ENCODE data around the gene XYLT1. TPM values are rescaled to one million over a fixed set of nuclear protein-coding genes. Genes with fewer than 3 reads are reported as not detected.

Gene XYLT1
- total and polyA plus RNA-seq, 9 of the 15 experiments (the other 6 are each of a cell fraction or from before 2014, with no cell fraction given): 0.03 to 0.09 (median 0.08) TPM; not detected in 6

- TF ChIP-seq ZBTB40 (IDR thresholded peaks at IDR 0.05): no peak
- TF ChIP-seq ZBTB40 (CRISPR knock-in tag; IDR thresholded peaks at IDR 0.05): no peak
- no peak for TF ChIP-seq POLR2A (conservative IDR thresholded peaks at IDR 0.05)
- no peak for TF ChIP-seq ADNP (tag; IDR thresholded peaks at IDR 0.05)
- no peak for TF ChIP-seq ZEB2 (IDR thresholded peaks at IDR 0.05)
- TF ChIP-seq RBM17 (IDR thresholded peaks at IDR 0.05; ENCODE audit: borderline replicate concordance, low read depth, low read length): no peak
- no peak for TF ChIP-seq KDM2B (CRISPR knock-in tag; IDR thresholded peaks at IDR 0.05)
- no peak for TF ChIP-seq STAG1 (CRISPR knock-in tag; IDR thresholded peaks at IDR 0.05; ENCODE audit: borderline replicate concordance)
- TF ChIP-seq RERE (CRISPR knock-in tag; IDR thresholded peaks at IDR 0.05; ENCODE audit: borderline replicate concordance): no peak
Measured at GRCh38 chr16:17364319-17365210, 106.2 kb downstream of the XYLT1 start (continued).

All from K562 (cell line).